Measurements from ENCODE around the gene CEP135.
A peak's percentile ranks its signal among the peaks of the same experiment; 100 is the strongest.

Gene CEP135

DNA sequence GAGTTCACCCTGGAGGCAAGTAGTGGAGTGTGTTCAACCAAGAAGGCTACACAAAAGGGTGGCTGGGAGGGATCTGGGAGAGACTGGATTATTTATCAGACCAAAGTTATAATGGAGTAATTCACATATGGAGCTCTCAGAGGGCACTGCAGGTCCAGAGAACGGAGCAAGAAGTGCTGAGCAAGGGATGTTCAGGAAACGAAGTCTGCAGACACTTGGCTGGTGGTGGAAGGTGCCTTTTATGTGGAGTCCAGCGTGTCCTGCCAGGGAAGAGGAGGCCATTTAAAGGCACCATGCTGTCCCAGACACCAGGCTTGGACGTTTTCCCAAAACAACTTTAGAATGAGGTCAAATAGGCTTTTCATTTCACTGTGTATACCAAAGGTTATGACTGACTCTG is 130.1 kb downstream of the CEP135 start:
- Histone ChIP-seq H3K9ac (ENCODE audit: insufficient read length) (no peak overlapping the region), H3K27ac (peak overlapping the region; percentile 71; the same call in 1 of the 2 replicates), H3K4me3 (0 out of 2 replicates have a peak overlapping the region, but pooled peaks have one; percentile 12), H3K9me3 (ENCODE audit: low read depth, low read length) (peaks cover 9% of the 10 kb centered on the region; the same call in 1 of the 2 replicates), H3K36me3 (ENCODE audit: insufficient read depth, low read length) (peaks cover 9% of the 10 kb centered on the region; the same call in 1 of the 2 replicates)
- TF ChIP-seq EZH2 (IDR thresholded peaks at IDR 0.05), result no peak
- TF ChIP-seq FOXP2 (optimal IDR thresholded peaks at IDR 0.05; ENCODE audit: control extremely low read depth, extremely low read length, insufficient read depth), result no peak
- TF ChIP-seq POLR2AphosphoS5 (IDR thresholded peaks at IDR 0.05; ENCODE audit: borderline replicate concordance, low read depth, low read length), result no peak
- DNase-seq (ENCODE audit: low read depth, low spot score), result no peak

DNA sequence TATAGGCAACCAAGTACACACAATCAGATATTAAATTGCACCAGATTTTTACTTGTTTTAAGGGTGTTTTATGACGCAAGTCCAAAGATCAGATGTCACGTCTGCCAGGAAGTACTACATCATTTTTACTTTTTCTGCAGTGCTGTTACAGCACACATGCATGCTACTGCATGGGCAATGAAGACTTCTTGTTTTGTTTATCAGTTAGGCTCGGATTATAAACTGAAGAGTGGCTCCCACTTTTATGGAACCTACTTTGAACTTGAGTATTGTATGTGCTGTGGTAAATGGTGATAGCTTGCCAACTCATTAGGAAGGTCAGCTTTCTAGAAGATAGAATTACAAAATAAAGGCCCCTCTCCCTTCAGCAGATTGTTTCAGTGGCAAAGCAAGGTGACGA is 131.6 kb downstream of the CEP135 start:
- no peak for DNase-seq (ENCODE audit: low read depth, low spot score)
- no peak overlapping the region for H3K27ac ChIP-seq
- H3K4me3 ChIP-seq, result no peak overlapping the region
- no peak overlapping the region for H3K9ac ChIP-seq (ENCODE audit: insufficient read length)
- peaks cover 9% of the 10 kb centered on the region; the same call in 1 of the 2 replicates for H3K36me3 ChIP-seq (ENCODE audit: insufficient read depth, low read length)
- TF ChIP-seq POLR2AphosphoS5 (IDR thresholded peaks at IDR 0.05; ENCODE audit: borderline replicate concordance, low read depth, low read length), result no peak
- TF ChIP-seq FOXP2 (optimal IDR thresholded peaks at IDR 0.05; ENCODE audit: control extremely low read depth, extremely low read length, insufficient read depth), result no peak
- no peak for TF ChIP-seq EZH2 (IDR thresholded peaks at IDR 0.05)
- peaks cover 9% of the 10 kb centered on the region; the same call in 1 of the 2 replicates for H3K9me3 ChIP-seq (ENCODE audit: low read depth, low read length)

DNA sequence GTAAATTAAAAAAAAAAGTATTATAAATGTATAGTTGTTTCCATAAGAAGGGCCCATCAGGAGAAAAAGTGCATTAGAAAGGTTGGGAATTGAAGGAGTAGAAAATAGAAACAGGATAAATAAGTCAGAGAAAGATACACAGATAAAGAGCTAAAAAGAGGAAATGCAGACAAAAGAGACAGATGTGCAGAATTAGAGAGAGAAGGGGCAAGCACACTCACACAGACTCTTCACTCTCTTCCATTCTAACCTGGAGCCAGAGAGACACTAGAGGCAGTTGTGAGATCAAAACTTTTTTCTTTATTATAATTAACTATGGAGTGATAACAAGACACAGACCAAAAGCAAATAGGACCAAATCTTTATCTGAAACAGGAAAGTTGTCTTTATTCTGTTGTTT is 134.1 kb downstream of the CEP135 start:
- DNase-seq (ENCODE audit: low read depth, low spot score), result no peak
- no peak overlapping the region for H3K9ac ChIP-seq (ENCODE audit: insufficient read length)
- TF ChIP-seq EZH2 (IDR thresholded peaks at IDR 0.05) (no peak), POLR2AphosphoS5 (IDR thresholded peaks at IDR 0.05; ENCODE audit: borderline replicate concordance, low read depth, low read length) (no peak), FOXP2 (optimal IDR thresholded peaks at IDR 0.05; ENCODE audit: control extremely low read depth, extremely low read length, insufficient read depth) (no peak)

More for the DNA sequence above, 134.1 kb downstream of the CEP135 start:
- Histone ChIP-seq H3K36me3 (ENCODE audit: insufficient read depth, low read length) (no peaks in the 10 kb centered on the region), H3K4me3 (no peak overlapping the region), H3K9me3 (ENCODE audit: low read depth, low read length) (no peaks in the 10 kb centered on the region), H3K27ac (no peak overlapping the region)
